ENCODE measurements around the gene C3orf62. TPM values are rescaled to one million over a fixed set of nuclear protein-coding genes. Genes with fewer than 3 reads are reported as not detected.

C3orf62 gene
- total and polyA plus RNA-seq, 2 donors (not counting 1 experiment from before 2014, with no cell fraction given), result 1.3 to 1.5 TPM

DNA sequence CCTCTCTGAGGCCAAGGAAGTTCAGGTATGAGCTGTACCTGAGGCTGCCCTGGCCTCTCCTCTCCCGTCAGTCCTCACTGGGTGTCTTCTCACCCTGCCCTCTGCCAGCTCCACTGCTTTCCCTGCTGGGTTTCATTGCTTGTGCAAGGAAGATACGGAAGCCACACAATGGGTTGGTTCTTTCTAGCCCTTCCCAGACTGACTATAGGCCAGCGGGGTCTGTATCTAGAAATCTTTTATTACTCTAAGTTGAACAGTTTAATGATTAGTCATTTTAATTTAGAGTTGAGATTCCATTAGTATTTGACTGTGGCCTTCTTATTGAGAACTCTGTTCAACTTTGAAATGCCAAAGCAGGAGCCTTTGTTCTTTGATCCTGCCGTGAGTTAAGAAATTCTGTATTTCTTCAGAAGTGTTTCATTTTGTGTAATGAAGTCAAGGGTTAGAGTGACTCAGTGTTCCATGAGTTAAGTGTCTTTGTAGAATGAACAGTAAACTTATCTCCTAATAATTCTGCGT lies 16.2 kb downstream of the C3orf62 start:
- Histone ChIP-seq H3K36me3 (ENCODE audit: control insufficient read depth, insufficient read depth, low read length) (peaks cover 4% of the 10 kb centered on the region), H3K4me2 (ENCODE audit: extremely low read depth, insufficient read depth, low read length) (no peak overlapping the region), H2AFZ (ENCODE audit: low read length) (no peak overlapping the region), H3K79me2 (ENCODE audit: control insufficient read depth, insufficient read depth, low read length) (no peaks in the 10 kb centered on the region), H3K4me3 (replicated peaks in 1 of 4; ENCODE audit: control extremely low read depth in 1 of 4, insufficient read depth in 1 of 4, low read depth in 3 of 4, low read length in 4 of 4) (no peak overlapping the region), H3K27me3 (ENCODE audit: control insufficient read depth, insufficient read depth, low read length) (no peaks in the 10 kb centered on the region), H3K9ac (ENCODE audit: insufficient read depth, low read length) (no peak overlapping the region), H3K4me1 (ENCODE audit: control insufficient read depth, extremely low read depth, insufficient read depth, low read length) (no peaks in the 10 kb centered on the region), H4K20me1 (ENCODE audit: control insufficient read depth, extremely low read depth, insufficient read depth, low read length) (no peaks in the 10 kb centered on the region), H3K27ac (ENCODE audit: insufficient read depth, low read length) (no peak overlapping the region), H3K9me3 (ENCODE audit: control insufficient read depth, insufficient read depth, low read depth, low read length) (no peaks in the 10 kb centered on the region)
- TF ChIP-seq EZH2 (IDR thresholded peaks at IDR 0.05; ENCODE audit: low read length, missing control alignments), result no peak
- TF ChIP-seq, protein P1, sequence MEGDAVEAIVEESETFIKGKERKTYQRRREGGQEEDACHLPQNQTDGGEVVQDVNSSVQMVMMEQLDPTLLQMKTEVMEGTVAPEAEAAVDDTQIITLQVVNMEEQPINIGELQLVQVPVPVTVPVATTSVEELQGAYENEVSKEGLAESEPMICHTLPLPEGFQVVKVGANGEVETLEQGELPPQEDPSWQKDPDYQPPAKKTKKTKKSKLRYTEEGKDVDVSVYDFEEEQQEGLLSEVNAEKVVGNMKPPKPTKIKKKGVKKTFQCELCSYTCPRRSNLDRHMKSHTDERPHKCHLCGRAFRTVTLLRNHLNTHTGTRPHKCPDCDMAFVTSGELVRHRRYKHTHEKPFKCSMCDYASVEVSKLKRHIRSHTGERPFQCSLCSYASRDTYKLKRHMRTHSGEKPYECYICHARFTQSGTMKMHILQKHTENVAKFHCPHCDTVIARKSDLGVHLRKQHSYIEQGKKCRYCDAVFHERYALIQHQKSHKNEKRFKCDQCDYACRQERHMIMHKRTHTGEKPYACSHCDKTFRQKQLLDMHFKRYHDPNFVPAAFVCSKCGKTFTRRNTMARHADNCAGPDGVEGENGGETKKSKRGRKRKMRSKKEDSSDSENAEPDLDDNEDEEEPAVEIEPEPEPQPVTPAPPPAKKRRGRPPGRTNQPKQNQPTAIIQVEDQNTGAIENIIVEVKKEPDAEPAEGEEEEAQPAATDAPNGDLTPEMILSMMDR (conservative IDR thresholded peaks at IDR 0.05 in 1 of 2, IDR thresholded peaks at IDR 0.05 in 1 of 2; ENCODE audit: low read depth in 1 of 2, low read length in 2 of 2), result no peak
- no peak for DNase-seq (ENCODE audit: low read depth in 2 of 2)

GRCh38 chr3:49257187-49257586 lies 19.8 kb downstream of the C3orf62 start:
- Histone ChIP-seq H3K9ac (ENCODE audit: insufficient read depth, low read length) (no peak overlapping the region), H4K20me1 (ENCODE audit: control insufficient read depth, extremely low read depth, insufficient read depth, low read length) (no peaks in the 10 kb centered on the region), H3K27me3 (ENCODE audit: control insufficient read depth, insufficient read depth, low read length) (no peaks in the 10 kb centered on the region), H3K36me3 (ENCODE audit: control insufficient read depth, insufficient read depth, low read length) (peaks cover 4% of the 10 kb centered on the region), H3K9me3 (ENCODE audit: control insufficient read depth, insufficient read depth, low read depth, low read length) (no peaks in the 10 kb centered on the region), H3K4me3 (replicated peaks in 1 of 4; ENCODE audit: control extremely low read depth in 1 of 4, insufficient read depth in 1 of 4, low read depth in 3 of 4, low read length in 4 of 4) (no peak overlapping the region), H3K79me2 (ENCODE audit: control insufficient read depth, insufficient read depth, low read length) (no peaks in the 10 kb centered on the region), H3K4me2 (ENCODE audit: extremely low read depth, insufficient read depth, low read length) (no peak overlapping the region), H3K4me1 (ENCODE audit: control insufficient read depth, extremely low read depth, insufficient read depth, low read length) (no peaks in the 10 kb centered on the region), H3K27ac (ENCODE audit: insufficient read depth, low read length) (no peak overlapping the region), H2AFZ (ENCODE audit: low read length) (no peak overlapping the region)
- no peak for DNase-seq (ENCODE audit: low read depth in 2 of 2)
- TF ChIP-seq, protein P1 (conservative IDR thresholded peaks at IDR 0.05 in 1 of 2, IDR thresholded peaks at IDR 0.05 in 1 of 2; ENCODE audit: low read depth in 1 of 2, low read length in 2 of 2), result no peak
- no peak for TF ChIP-seq EZH2 (IDR thresholded peaks at IDR 0.05; ENCODE audit: low read length, missing control alignments)

- DNase-seq (ENCODE audit: low read depth in 2 of 2), result no peak
Observed at GRCh38 chr3:49255718-49256511, 21.1 kb downstream of the C3orf62 start.

More at GRCh38 chr3:49255718-49256511, 21.1 kb downstream of the C3orf62 start:
- Histone ChIP-seq H3K27ac (ENCODE audit: insufficient read depth, low read length) (no peak overlapping the region), H3K9me3 (ENCODE audit: control insufficient read depth, insufficient read depth, low read depth, low read length) (no peaks in the 10 kb centered on the region), H3K9ac (ENCODE audit: insufficient read depth, low read length) (no peak overlapping the region), H3K79me2 (ENCODE audit: control insufficient read depth, insufficient read depth, low read length) (no peaks in the 10 kb centered on the region), H3K4me1 (ENCODE audit: control insufficient read depth, extremely low read depth, insufficient read depth, low read length) (no peaks in the 10 kb centered on the region), H3K36me3 (ENCODE audit: control insufficient read depth, insufficient read depth, low read length) (peaks cover 4% of the 10 kb centered on the region), H3K4me2 (ENCODE audit: extremely low read depth, insufficient read depth, low read length) (no peak overlapping the region), H2AFZ (ENCODE audit: low read length) (no peak overlapping the region), H3K4me3 (replicated peaks in 1 of 4; ENCODE audit: control extremely low read depth in 1 of 4, insufficient read depth in 1 of 4, low read depth in 3 of 4, low read length in 4 of 4) (no peak overlapping the region), H3K27me3 (ENCODE audit: control insufficient read depth, insufficient read depth, low read length) (no peaks in the 10 kb centered on the region), H4K20me1 (ENCODE audit: control insufficient read depth, extremely low read depth, insufficient read depth, low read length) (no peaks in the 10 kb centered on the region)
- TF ChIP-seq, protein P1 (conservative IDR thresholded peaks at IDR 0.05 in 1 of 2, IDR thresholded peaks at IDR 0.05 in 1 of 2; ENCODE audit: low read depth in 1 of 2, low read length in 2 of 2), result no peak
- no peak for TF ChIP-seq EZH2 (IDR thresholded peaks at IDR 0.05; ENCODE audit: low read length, missing control alignments)

Data from fibroblast of lung (primary cell).